Upper lobe of left lung (tissue), 6 donors: ENCODE data around the gene DCAF6. TPM values are rescaled to one million over a fixed set of nuclear protein-coding genes. Genes with fewer than 3 reads are reported as not detected.

Experiments used
- ATAC-seq, 2 donors: fragments of 200-7000 bp; cut with Tn5 transposase; one replicate each; pipeline ENCODE4 v1.9.1; 2022; ENCODE audit warnings: mild to moderate bottlenecking in 2 of 2, moderate library complexity in 2 of 2; ENCODE audit not compliant: low FRiP score in 2 of 2
- DNase-seq, 2 donors: peaks; one replicate each; pipeline ENCODE4 v3.0.0-alpha.2; 2019 to 2020
- H3K27ac ChIP-seq, 4 donors: fragments of 200-600 bp; sonication (generic); one replicate each; pipeline ENCODE4 v1.5.1; 2016 to 2019
- H3K27me3 ChIP-seq, 4 donors: fragments of 200-600 bp; sonication (generic); one replicate each; pipeline ENCODE4 v1.5.1; 2017 to 2019
- H3K36me3 ChIP-seq, 4 donors: fragments of 200-600 bp; sonication (generic); one replicate each; pipeline ENCODE4 v1.5.1; 2016 to 2019
- H3K4me1 ChIP-seq, 4 donors: fragments of 200-600 bp; sonication (generic); one replicate each; pipeline ENCODE4 v1.5.1; 2018 to 2019
- H3K4me3 ChIP-seq, 4 donors: fragments of 200-600 bp; sonication (generic); one replicate each; pipeline ENCODE4 v1.5.1; 2017 to 2019; ENCODE audit warnings: mild to moderate bottlenecking in 2 of 4, moderate library complexity in 1 of 4
- H3K9me3 ChIP-seq, 4 donors: fragments of 200-600 bp; sonication (generic); one replicate each; pipeline ENCODE4 v1.5.1; 2018 to 2019
- EP300 ChIP-seq, 4 donors: sonication (generic); formaldehyde crosslinking; IDR thresholded peaks; one replicate each; pipeline ENCODE4 v1.5.1; 2017; ENCODE audit warnings: antibody characterized with exemption in 4 of 4, control low read depth in 2 of 4
- POLR2A ChIP-seq, 4 donors: fragments of 450-650 bp; IDR thresholded peaks; one replicate each; pipeline ENCODE4 v1.5.1; 2016 to 2017; ENCODE audit warnings: antibody characterized with exemption in 4 of 4, mild to moderate bottlenecking in 2 of 4
- POLR2AphosphoS5 ChIP-seq, 2 donors: sonication (generic); formaldehyde crosslinking; IDR thresholded peaks; one replicate each; pipeline ENCODE4 v1.5.1; 2017; ENCODE audit warnings: antibody characterized with exemption in 2 of 2
- WGBS, 2 donors: methylation state at CpG; one replicate each; pipeline ENCODE4 v1.1.5; 2017 to 2018; 5-methylcytosine and 5-hydroxymethylcytosine counted together
- total RNA-seq, 6 donors: library from RNA; depleted of rRNA in 4 of 6; stranded (reverse); fragments of >200 nt in 4 of 6; gene quantifications; one replicate each; pipeline versions ENCODE4 v1.1.0 to v1.2.1, GENCODE V29; 2016 to 2021
- TF ChIP-seq, protein P1 (sequence below), 6 experiments: fragments of 450-650 bp in 4 of 6; fragments of 200-600 bp in 2 of 6; sonication (generic) in 2 of 6; IDR thresholded peaks; one replicate each; pipeline ENCODE4 v1.5.1; 2016 to 2019; ENCODE audit warnings: antibody characterized with exemption in 6 of 6
- donor health status: DM: no; HTN: no; CAD: no; lungs with moderate emphysema.
- donor health status: DM: no; HTN: yes; CAD: no; lungs with severe emphysema.

The DCAF6 gene
- total RNA-seq, 6 donors from 2014 or later, result 37.5 to 110 (median 55.5) TPM

DNA sequence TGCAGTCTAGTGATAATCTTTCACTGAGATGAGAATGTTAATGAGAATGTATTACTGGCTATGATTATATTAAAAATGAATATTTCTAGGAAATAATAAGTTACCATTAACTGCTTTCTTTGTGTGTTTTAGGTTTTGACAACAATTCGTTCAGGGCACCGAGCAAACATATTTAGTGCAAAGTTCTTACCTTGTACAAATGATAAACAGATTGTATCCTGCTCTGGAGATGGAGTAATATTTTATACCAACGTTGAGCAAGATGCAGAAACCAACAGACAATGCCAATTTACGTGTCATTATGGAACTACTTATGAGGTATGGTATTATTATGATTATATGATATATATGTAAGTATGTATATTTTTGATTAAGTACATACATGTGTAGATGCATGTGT is 38.2 kb downstream of the DCAF6 start:
- peaks cover 0 to 30% (median 17%) of the 10 kb centered on the region in 4 donors for H3K36me3 ChIP-seq
- H3K4me3 ChIP-seq, result no peak overlapping the region
- H3K27me3 ChIP-seq, result no peaks in the 10 kb centered on the region
- DNase-seq (no peak), ATAC-seq (no peak)
- no peak overlapping the region for H3K27ac ChIP-seq
- no peaks in the 10 kb centered on the region for H3K4me1 ChIP-seq
- TF ChIP-seq EP300 (IDR thresholded peaks at IDR 0.05) (no peak), POLR2AphosphoS5 (IDR thresholded peaks at IDR 0.05) (no peak), POLR2A (IDR thresholded peaks at IDR 0.05) (no peak)
- TF ChIP-seq, protein P1, sequence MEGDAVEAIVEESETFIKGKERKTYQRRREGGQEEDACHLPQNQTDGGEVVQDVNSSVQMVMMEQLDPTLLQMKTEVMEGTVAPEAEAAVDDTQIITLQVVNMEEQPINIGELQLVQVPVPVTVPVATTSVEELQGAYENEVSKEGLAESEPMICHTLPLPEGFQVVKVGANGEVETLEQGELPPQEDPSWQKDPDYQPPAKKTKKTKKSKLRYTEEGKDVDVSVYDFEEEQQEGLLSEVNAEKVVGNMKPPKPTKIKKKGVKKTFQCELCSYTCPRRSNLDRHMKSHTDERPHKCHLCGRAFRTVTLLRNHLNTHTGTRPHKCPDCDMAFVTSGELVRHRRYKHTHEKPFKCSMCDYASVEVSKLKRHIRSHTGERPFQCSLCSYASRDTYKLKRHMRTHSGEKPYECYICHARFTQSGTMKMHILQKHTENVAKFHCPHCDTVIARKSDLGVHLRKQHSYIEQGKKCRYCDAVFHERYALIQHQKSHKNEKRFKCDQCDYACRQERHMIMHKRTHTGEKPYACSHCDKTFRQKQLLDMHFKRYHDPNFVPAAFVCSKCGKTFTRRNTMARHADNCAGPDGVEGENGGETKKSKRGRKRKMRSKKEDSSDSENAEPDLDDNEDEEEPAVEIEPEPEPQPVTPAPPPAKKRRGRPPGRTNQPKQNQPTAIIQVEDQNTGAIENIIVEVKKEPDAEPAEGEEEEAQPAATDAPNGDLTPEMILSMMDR (IDR thresholded peaks at IDR 0.05), result no peak
- no peaks in the 10 kb centered on the region for H3K9me3 ChIP-seq
- 85 to 87% methylated on average over 4 of the region's 4 CpGs for WGBS, 2 donors

DNA sequence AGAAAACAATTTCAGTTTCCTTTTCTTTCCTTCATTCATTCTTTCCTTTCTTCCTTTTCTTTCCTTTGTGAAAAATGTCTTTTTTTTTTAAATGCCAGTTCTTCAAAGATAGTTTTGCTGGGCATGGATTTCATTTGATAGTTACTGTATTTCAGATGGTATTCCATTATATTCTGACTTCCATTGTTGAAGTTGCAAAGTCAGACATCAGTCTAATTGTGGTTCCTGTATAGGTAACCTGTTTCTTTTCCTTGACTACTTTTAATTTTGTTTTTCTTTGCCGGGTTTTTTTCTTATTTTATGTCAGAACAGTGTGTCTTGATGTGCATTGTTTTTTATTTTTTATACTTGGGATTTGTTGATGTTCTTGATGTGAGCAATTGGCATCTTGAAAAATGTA is 40.8 kb downstream of the DCAF6 start:
- TF ChIP-seq EP300 (IDR thresholded peaks at IDR 0.05) (no peak), POLR2A (IDR thresholded peaks at IDR 0.05) (no peak), POLR2AphosphoS5 (IDR thresholded peaks at IDR 0.05) (no peak)
- TF ChIP-seq, protein P1 (IDR thresholded peaks at IDR 0.05), result no peak
- ATAC-seq, result no peak
- WGBS, 2 donors, result 96 to 98% methylated on average over 1 of the region's 1 CpG
- Histone ChIP-seq H3K9me3 (no peaks in the 10 kb centered on the region), H3K4me3 (no peak overlapping the region), H3K27me3 (no peaks in the 10 kb centered on the region), H3K27ac (no peak overlapping the region), H3K4me1 (no peaks in the 10 kb centered on the region), H3K36me3 (peaks cover 4 to 36% (median 14%) of the 10 kb centered on the region in 4 donors)
- DNase-seq, result no peak

DNA sequence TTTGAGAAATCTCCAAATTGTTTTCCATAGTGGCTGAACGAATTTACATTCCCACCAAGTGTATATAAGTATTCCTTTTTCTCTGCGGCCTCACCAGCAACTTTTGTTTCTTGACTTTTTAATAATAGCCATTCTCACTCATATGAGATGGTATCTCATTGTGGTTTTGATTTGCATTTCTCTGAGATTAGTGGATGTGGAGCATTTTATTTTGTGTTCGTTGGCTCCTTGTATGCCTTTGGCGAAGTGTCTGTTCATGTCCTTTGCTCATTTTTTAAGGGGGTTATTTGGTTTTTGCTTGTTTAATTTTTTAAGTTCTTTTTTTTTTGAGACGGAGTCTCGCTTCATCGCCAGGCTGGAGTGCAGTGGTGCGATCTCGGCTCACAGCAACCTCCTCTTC is 45.5 kb downstream of the DCAF6 start:
- no peaks in the 10 kb centered on the region for H3K27me3 ChIP-seq
- TF ChIP-seq, protein P1 (IDR thresholded peaks at IDR 0.05), result no peak
- TF ChIP-seq POLR2AphosphoS5 (IDR thresholded peaks at IDR 0.05), result no peak
- no peak for DNase-seq
- H3K27ac ChIP-seq, result no peak overlapping the region
- peaks cover 0 to 6% (median 4%) of the 10 kb centered on the region in 4 donors for H3K4me1 ChIP-seq
- no peak overlapping the region for H3K4me3 ChIP-seq
- 96 to 98% methylated on average over 9 of the region's 9 CpGs for WGBS, 2 donors
- H3K36me3 ChIP-seq, result peaks cover 0 to 14% (median 2%) of the 10 kb centered on the region in 4 donors
- no peaks in the 10 kb centered on the region for H3K9me3 ChIP-seq
- no peak for ATAC-seq

DNA sequence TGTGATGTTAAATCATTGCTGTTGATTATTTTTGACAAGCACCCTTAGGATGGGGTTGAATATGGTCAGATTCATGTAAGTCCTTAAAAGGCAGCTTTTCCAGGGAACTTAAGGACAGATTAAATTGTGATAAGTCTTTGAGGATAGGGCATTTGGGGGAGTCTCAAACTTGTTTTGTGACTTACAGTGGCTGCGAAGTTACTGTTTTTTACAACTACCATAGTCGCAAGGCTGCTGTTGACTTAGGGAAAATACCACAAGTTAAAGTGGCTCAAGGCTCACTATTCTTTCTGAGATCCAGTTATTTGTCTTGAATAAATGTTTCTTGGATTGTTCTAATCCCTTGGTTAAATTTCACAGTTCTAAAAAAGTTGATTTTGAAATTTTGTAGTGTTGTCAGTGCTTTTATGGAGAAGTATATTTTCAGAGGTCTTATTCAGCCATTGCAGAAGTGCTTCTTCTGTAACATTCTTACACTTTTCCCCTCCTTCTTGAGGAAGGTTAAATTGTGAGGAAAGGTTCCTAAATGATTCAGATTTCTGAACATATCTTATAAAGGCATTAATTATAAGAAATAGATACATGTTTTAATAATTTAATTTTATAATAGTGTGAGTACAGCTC is 47.4 kb downstream of the DCAF6 start:
- no peaks in the 10 kb centered on the region for H3K27me3 ChIP-seq
- ATAC-seq (no peak), DNase-seq (no peak)
- H3K4me1 ChIP-seq, result peaks cover 0 to 6% (median 4%) of the 10 kb centered on the region in 4 donors
- no peak overlapping the region for H3K27ac ChIP-seq
- WGBS, 2 donors, result 73 to 77% methylated on average over 2 of the region's 2 CpGs
- no peaks in the 10 kb centered on the region for H3K9me3 ChIP-seq
- TF ChIP-seq POLR2AphosphoS5 (IDR thresholded peaks at IDR 0.05) (no peak), POLR2A (IDR thresholded peaks at IDR 0.05) (no peak), EP300 (IDR thresholded peaks at IDR 0.05) (no peak)
- TF ChIP-seq, protein P1 (IDR thresholded peaks at IDR 0.05), result no peak
- H3K36me3 ChIP-seq, result peaks cover 0 to 14% (median 3%) of the 10 kb centered on the region in 4 donors
- H3K4me3 ChIP-seq, result no peak overlapping the region

DNA sequence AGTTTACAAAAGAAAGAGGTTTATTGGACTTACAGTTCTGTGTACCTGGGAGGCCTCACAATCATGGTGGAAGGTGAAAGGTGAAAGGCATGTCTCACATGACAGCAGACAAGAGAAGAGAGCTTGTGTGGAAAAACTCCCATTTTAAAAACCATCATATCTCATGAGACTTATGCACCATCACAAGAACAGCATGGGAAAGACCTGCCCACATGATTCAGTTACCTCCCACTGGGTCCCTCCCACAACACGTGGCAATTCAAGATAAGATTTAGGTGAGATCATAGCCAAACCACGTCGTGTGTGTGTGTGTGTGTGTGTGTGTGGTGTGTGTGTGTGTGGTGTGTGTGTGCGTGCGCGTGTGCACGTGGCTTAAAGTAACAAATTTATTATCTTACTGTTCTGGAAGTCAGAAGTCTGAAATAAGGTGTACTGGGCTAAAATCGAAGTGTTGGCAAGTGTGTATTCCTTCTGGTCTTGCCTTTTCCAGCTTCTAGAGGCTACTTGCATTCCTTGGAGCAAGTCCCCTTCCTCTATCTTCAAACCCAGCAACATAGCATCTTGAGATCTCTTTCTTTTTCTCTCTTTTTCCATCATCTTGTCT is 48.5 kb downstream of the DCAF6 start:
- Histone ChIP-seq H3K9me3 (no peaks in the 10 kb centered on the region), H3K4me3 (no peak overlapping the region), H3K27me3 (no peaks in the 10 kb centered on the region), H3K4me1 (peaks cover 0 to 6% (median 4%) of the 10 kb centered on the region in 4 donors), H3K27ac (no peak overlapping the region), H3K36me3 (peaks cover 0 to 9% (median 3%) of the 10 kb centered on the region in 4 donors)
- no peak for TF ChIP-seq POLR2AphosphoS5 (IDR thresholded peaks at IDR 0.05)
- TF ChIP-seq, protein P1 (IDR thresholded peaks at IDR 0.05), result no peak
- no peak for TF ChIP-seq EP300 (IDR thresholded peaks at IDR 0.05)
- no peak for TF ChIP-seq POLR2A (IDR thresholded peaks at IDR 0.05)
- no peak for ATAC-seq
- 82 to 86% methylated on average over 8 of the region's 8 CpGs for WGBS, 2 donors
- no peak for DNase-seq
